ENCODE results near the gene FCAR.
"Not testable (repeated sequence)": the region's sequence is repeated elsewhere in the genome, so short reads cannot be mapped to it uniquely, and the experiment has no call there.

Gene FCAR

DNA sequence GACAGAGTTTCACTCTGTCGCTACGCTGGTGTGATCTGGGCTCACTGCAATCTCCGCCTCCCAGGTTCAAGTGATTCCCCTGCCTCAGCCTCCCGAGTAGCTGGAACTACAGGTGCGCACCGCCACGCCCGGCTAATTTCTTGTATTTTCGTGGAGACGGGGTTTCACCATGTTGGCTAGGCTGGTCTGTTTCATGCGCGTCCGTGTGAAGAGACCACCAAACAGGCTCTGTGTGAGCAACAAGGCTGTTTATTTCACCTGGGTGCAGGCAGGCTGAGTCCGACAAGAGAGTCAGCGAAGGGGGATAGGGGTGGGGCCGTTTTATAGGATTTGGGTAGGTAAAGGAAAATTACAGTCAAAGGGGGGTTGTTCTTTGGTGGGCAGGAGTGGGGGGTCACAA is 20.1 kb downstream of the FCAR start:
- DNase-seq, ATAC-seq: not testable (repeated sequence)

DNA sequence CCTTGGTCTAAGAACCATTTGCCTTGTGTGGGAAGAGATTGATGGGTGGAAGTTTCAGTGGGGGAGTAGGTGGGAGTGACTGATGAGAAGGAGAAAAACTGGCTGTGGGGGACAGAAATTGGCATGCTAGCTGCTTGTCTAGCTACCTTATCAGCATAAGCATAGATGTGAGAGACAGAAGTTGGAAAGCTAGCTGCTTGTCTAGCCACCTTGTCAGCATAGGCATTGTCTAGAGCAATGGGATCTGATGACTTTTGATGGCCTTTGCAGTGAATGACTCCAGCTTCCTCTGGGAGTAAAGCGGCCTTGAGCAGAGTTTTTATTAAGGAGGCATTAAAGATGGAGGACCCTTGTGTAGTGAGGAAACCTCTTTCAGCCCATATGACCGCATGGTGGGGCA is 22.0 kb downstream of the FCAR start:
- DNase-seq = no peak
- no peak for ATAC-seq

DNA sequence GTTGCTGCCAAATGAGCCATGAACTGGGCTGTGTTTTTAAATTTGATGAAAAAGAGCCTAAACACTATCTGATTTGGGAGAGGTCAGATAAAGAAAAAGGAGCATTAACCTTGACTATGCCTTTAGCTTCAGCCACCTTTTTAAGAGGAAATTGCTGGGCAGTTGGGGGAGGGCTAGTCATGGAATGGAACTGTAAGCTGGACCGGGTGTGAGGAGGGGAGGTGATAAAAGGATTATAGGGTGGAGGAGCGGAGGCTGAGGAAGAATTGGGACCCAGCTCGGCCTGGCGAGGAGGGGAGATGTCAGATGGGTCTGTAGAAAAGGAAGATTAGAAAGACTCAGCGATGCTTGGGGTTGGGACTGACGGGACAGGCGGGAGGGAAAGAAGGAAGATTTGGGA is 24.6 kb downstream of the FCAR start:
- DNase-seq, ATAC-seq: not testable (repeated sequence)

DNA sequence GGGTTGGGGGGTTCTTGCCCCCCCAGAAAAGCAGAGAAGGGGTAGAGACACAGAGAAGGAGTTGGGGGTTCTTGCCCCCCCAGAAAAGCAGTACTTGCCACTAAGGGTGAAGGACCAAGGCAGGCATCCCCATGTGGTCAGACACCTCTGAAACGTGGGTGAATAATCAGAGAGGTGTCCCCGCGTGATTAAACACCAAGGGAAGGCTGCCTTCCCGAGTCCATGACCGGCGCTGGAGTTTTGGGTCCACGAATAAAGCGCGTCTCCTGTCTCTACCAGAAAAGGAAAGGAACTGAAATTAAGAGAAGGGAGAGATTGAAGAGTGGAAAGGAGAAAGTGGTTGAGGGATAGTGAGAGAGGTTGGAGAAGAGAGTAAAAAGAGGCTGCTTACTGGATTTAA is 25.6 kb downstream of the FCAR start:
- not testable (repeated sequence) for ATAC-seq, DNase-seq

GRCh38 chr19:54901153-54901552 is 27.1 kb downstream of the FCAR start:
- ATAC-seq, DNase-seq: not testable (repeated sequence)

DNA sequence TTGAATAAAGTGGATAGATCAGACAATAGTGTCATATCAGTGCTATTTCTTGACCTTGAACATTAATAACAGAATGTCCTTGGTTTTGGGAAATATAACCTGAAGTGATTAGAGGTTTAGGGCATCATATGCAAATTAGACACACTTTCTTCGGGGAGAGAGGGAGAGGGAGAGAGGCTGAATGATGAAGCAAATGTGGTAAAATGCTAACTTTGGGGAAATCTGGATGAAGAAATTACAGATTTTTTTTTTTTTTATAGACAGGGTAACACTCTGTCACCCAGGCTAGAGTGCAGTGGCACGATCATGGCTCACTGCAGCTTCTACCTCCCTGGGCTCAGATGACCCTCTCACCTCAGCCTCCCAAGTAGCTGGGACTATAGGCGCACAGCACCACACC is 28.0 kb downstream of the FCAR start:
- DNase-seq (no peak), ATAC-seq (no peak)

DNA sequence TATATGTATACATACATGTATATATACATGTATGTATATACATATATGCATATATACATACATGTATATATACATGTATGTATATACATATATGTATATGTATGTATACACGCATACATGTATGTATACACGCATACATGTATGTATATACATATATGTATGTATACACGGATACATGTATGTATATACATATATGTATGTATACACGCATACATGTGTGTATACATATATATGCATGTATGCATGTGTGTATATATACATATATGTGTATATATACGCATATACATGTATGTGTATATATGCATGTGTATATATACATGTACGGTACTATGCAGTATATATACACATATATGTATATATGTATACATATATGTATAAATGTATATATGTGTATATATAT is 29.3 kb downstream of the FCAR start:
- no peak for ATAC-seq
- no peak for DNase-seq

DNA sequence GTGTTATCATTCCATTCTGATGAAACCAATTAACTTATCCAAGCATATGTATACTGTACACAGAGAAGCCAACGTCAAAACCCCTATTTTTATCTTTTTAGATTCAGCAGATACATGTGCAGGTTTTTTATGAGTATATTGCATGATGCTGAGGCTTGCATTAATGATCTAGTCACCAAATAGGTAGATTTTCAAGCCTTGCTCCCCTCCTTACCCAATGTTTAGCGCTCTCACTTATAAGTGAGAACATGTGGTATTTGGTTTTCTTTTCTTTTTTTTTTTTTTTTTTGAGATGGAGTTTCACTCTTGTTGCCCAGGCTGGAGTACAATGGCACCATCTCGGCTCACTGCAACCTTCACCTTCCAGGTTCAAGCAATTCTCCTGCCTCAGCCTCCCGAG is 30.2 kb downstream of the FCAR start:
- not testable (repeated sequence) for ATAC-seq, DNase-seq

DNA sequence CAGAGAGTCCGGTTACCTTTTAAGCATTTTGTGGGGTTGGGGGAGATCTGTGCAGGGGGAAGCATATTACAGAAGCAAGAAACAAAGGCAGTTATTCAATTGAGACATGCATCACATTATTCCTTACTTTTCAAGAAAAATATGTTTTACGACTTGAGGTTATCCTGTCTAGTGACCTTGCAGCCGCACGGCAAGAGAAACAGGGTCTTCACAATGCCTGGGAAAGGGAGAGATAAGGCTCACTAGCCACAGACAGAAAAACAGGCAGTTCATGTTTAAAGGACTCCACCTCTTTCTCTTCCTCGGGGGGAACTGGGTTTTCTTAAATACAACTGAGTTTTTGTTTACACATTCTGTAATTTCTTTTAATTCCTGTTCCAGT is 31.4 kb downstream of the FCAR start:
- no peak for DNase-seq

GRCh38 chr19:54905803-54906511 is 31.9 kb downstream of the FCAR start, which contains the start of gene NCR1:
Gene NCR1 (plus strand): TSS chr19:54906148. CDS start chr19:54906188, 40 bp downstream.
- DNase-seq = peak; percentile 15

More for the DNA sequence above, 31.4 kb downstream of the FCAR start:
- ATAC-seq = no peak

GRCh38 chr19:54906819-54907218 is 32.8 kb downstream of the FCAR start:
- DNase-seq = no peak
- ATAC-seq = no peak

More at GRCh38 chr19:54905803-54906511, 31.9 kb downstream of the FCAR start, which contains the start of gene NCR1:
- ATAC-seq = peak; percentile 23

- not testable (repeated sequence) for DNase-seq, ATAC-seq
These were observed 33.9 kb downstream of the FCAR start for GRCh38 chr19:54907899-54908298.

DNA sequence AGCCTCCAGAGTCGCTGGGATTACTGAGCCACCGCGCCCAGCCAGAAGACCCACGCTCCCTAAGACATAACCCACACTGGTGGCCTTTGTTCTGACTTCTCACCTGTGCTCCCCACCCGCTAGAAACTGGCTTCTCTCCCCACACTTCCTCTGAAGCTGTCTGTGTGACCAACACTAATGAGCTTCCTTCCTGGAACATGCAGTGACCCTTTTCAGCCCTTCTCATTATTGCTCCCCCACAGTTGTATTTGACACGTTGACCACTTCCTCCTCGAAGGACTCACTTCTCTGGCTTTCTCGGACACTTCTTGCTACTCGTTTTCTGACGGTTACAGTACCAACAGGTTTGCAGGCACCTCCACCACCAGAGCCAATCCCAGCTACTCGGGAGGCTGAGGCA is 42.8 kb downstream of the FCAR start:
- no peak for DNase-seq
- ATAC-seq = no peak

GRCh38 chr19:54918499-54918898 is 44.5 kb downstream of the FCAR start:
- no peak for DNase-seq
- no peak for ATAC-seq

DNA sequence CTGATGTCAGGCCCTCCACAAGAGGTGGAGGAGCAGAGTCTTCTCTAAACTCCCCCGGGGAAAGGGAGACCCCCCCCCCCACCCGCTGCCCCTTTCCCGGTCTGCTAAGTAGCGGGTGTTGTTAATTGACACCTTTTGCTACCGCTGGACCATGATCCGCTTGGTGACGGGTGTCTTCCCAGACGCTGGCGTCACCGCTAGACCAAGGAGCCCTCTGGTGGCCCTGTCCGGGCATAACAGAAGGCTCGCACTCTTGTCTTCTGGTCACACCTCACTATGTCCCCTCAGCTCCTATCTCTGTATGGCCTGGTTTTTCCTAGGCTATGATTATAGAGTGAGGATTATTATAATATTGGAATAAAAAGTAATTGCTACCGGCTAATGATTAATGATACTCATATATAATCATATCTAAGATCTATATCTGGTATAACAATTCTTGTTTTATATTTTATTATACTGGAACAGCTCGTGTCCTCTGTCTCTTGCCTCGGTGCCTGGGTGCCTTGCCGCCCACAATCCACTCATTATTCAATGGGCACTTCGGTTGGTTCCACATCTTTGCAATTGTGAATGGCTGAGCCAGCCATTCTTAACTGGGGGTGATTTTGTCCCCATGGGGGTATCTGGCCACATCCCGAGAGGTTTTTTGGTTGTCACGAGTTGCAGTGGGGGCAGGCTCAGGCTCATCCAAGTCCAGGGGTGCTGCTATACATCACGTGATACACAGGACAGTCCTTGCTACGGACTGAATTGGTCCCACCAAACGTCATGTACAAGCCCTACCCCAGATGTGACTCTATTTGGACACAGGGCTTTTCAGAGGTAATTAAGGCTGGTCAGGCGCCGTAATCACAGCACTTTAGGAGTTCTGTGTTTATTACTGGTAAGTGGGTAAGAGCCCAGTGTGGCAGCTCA is 45.9 kb downstream of the FCAR start:
- ATAC-seq, DNase-seq: not testable (repeated sequence)

DNA sequence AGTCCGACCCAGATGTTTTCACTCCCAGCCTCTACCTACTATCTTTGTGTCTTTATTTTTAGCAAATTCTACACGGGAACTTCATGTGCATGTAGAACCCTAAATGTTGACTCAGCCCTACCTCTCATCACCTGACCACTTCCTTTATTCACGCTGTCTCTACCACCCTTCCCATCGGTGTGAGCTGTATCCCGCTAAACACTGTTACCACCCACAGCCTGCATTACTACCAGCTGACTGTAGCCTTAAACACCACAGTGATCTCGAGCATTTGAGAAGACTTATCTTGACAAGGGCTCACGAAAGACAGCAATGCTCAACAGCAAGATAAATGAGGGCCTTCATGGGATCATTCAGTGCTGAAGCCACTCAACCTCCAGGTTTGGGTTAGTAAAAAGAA is 47.0 kb downstream of the FCAR start:
- DNase-seq (no peak), ATAC-seq (no peak)

GRCh38 chr19:54923276-54923675 is 49.2 kb downstream of the FCAR start:
- DNase-seq (no peak), ATAC-seq (no peak)

DNA sequence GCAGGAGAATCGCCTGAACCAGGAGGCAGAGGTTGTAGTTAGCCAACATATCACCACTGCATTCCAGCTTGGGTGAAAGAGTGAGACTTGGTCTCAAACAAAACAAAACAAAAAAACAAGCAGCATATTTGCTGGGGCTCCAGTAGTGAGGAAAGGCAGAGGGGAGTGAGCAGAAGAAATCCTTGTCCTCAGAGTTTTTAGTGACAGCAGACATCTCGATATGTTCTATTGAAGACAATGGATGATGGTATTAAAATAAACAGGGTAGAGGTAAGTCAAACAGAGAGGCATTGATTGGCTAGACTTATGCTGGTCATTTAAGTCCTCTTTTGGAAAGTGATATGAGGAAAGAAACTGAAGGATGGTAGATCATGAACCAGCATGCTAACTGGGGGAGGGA is 54.3 kb downstream of the FCAR start:
- ATAC-seq = no peak

DNA sequence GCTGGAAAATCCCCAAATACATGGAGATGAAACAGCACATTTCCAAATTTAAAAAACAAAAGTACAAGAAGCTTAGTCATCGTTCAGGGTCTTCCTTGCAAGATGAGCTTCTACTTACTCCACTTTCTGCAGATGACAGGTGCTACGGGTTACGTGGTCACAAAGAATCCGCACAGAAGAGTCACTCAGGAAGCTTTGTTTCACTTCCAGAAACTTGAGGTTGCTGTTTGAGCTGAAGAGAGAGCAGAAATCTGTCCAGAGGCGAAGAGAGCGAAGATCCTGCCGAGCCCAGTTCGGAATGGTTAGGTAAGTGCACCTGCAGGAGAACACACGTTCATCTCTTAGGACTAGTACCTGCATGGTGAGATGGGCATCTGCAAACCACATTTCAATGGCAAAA is 63.9 kb downstream of the FCAR start:
- no peak for DNase-seq
- ATAC-seq = no peak

More for the DNA sequence above, 54.3 kb downstream of the FCAR start:
- no peak for DNase-seq

GRCh38 chr19:54938906-54939305 is 64.9 kb downstream of the FCAR start:
- DNase-seq (no peak), ATAC-seq (no peak)

- ATAC-seq, DNase-seq: not testable (repeated sequence)
These were observed 65.5 kb downstream of the FCAR start for GRCh38 chr19:54939538-54939937.
